Activated CD8-positive, alpha-beta memory T cell treated with anti-CD3 and anti-CD28 coated beads, Interleukin-2, amount 50 U/mL, for 4 hours (primary cell): ENCODE data around the gene DLG2.
"Not testable (repeated sequence)": the region's sequence is repeated elsewhere in the genome, so short reads cannot be mapped to it uniquely, and the experiment has no call there.

ENCODE experiments used
- DNase-seq: peaks from one replicate; pipeline ENCODE4 v3.0.0-alpha.2; 2020

Gene DLG2

GRCh38 chr11:83642500-83642899 lies 1984.6 kb downstream of the DLG2 start:
- no peak for DNase-seq

GRCh38 chr11:83641511-83641910 lies 1985.6 kb downstream of the DLG2 start:
- DNase-seq = no peak

DNA sequence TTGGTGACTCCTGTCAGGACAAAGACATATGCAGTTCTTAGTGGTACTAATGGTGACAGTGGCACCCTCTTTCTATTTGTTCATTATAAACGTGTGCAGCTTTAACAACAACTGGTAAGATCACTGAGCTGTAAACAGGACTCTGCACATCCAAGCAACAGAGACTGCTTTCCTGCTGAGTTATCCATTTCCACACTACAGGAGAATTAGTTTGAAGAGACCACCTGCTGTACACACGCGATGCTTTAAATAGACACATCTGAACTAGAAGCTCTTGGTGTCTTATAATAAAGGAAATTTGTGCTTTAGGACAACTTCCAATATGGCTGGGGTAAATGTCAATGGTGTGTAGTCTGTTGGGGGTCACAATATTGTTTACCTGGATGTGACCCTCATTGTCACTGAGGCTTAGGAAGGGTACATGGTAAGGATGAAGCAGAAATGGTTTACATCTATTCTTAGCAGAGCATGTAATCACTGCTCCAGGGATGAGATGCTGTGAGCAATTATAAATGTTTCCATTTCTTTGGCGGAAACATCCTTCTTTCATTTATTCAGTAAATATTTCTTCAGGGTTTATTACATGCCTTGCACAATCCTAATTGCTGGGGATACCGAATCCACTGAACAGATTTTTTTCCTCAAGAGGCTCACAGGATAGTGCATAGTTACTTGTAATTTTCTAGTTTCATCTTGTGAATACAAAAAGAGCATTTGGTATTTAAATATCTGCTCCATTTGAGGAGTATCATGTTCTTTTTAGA lies 1987.0 kb downstream of the DLG2 start:
- DNase-seq = no peak

DNA sequence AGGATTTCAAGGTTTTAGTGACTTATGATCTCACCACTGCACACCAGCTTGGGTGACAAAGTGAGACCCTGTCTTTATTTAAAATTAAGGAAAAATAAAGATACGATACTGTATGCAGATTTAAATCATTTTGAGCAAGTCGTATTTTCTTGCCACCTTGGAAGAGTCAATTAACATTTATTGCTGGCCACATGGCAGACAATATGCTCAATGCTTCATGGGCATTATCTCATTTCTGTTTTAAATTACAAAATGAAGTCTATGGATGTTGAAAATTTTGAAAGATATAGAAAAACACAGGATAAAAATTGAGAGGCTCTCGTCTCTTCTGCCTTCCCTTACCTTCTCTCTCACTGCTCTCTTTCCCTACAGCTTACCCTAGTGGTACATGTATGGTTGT lies 1992.0 kb downstream of the DLG2 start:
- DNase-seq = no peak

DNA sequence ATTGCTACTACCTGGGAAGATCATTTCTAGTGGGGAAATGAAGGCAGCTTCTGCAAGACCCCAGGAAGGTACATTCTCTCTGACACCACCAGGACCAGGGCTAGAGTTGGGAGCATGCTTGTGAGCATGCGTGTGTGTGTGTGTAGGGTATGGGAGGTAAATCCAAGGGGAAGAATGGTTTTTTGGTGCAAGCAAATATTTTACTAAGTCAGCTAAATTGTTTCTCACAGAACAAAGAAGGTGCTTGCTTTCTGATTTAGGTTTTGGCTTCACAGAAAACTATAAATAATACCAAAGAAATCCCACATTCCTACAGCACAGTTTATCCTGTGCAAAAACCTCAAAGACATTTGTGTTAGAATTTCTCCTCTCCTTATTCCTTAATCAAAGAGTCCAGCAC lies 1996.9 kb downstream of the DLG2 start:
- DNase-seq = no peak

GRCh38 chr11:83629775-83630174 lies 1997.4 kb downstream of the DLG2 start:
- DNase-seq = no peak

DNA sequence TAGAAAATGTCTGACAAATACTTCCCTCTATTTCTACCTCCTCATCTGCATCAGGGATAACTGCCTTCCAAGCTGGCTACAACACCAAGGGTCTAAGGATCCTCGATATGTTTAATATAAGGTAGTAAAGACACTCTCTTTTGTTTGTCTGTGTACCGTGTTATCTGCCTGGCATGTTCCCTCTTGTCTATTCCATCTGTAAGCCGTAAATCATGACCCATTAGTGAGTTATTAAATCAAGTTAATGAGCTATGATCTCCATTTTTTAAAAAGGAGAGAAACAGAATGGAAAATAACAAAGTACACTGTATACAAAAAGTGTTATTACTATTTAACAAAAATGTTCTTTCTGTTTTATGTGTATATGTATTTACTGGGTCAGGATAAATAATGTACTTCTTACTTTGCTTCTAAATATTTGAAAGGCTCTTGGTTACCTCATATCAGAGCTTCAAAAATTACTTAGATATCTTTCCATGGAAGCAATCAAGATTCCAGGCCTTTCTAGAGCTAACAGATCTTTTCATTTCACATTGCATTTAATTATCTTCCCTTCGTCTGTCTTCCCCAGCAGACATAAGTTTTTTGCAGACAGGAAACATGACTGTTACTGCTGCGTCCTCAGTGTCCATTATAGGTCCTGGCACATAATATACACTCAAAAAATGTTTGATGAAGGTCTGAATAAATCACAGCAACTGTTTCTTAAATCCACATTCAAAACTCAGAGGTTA lies 1998.4 kb downstream of the DLG2 start:
- no peak for DNase-seq

DNA sequence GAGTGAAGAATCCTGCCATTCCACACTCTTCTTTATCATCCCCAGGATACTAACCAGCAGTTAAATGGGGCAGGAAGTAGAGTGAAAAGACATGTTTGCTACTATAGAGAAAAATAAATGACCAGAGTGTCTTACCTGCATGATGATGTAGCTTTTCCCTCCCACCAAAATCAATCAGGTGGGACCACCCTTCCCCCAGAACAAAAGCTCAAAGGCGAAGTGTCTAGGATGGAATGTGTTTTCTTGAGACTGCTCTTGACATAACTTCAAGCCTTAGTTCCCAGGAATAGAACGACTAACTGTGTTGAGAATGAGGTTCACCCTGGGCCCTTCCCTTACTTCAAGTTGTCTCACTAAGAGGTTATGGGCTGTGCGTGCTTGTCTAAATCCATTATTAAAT lies 2001.8 kb downstream of the DLG2 start:
- DNase-seq = no peak

DNA sequence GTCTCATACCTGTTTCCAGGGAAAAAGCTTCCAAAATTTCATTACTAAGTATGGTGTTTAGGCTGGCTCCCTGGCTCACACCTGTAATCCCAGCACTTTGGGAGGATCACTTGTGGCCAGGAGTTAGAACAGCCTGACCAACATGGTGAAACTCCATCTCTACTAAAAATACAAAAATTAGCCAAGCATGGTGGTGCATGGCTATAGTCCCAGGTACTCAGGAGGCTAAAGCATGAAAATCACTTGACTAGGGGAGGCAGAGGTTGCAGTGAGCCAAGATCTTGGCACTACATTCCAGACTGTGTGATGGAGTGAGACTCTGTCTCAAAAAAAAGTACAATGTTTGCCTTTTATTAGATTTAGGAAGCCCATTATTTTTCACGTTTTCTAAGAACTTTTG lies 2009.5 kb downstream of the DLG2 start:
- no peak for DNase-seq

DNA sequence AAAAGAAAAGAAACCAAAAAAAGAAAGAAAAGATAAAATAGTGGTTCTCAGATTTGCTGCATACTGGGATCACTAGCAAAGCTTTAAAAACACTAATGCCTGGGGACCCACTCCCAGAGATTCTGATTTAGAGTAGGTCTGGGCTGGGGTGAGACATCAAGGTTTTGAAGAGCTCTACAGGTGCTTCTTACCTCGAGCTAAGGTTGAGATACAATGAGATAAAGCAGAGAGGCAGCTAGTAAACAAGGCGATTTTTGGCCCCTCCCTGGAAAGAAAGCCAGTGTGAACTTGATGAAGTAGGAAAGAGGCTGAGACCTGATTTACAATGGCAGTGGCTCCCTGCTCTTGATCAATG lies 2013.4 kb downstream of the DLG2 start:
- DNase-seq = no peak

DNA sequence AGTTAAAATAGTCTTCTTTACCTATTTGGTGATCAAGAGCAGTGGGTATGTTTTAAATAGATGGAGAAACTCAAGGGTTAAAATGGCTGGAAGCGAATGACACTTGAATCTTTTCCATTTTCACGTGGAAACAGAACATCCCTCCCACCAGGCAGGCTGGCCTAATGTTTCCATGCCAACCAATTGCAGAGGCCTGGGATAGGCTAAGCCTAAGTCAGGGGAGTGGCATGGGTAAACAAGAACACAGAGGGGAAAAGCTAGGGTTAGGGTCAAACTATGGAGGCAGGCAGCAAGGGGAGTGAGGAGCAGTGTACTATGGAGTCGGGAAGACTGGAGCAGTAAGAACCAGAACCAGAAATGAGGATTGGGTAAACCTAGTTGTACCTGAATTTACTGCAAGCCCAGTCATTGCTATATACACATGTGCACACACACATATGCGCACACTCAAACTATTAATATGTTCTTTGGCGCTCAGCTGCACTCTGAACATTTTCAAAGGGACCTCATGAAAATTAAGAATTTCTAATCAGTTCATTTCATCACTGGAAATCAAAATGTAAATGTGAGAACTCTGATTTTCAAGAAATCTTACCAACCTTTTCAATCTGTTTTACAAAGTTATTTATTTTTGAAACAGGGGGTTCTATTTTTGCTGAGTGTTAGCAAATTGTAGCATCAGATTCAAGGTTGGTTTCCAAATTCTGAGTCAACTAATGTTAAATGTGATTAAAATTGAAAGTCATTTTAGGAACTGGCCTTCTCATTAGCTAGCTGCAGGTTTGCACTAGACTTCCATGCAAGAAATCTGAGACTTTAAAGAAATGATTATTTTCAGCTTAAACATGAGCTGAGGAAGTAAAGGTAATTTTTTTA lies 2014.0 kb downstream of the DLG2 start:
- DNase-seq = no peak

GRCh38 chr11:83611600-83611999 lies 2015.5 kb downstream of the DLG2 start:
- DNase-seq = no peak

DNA sequence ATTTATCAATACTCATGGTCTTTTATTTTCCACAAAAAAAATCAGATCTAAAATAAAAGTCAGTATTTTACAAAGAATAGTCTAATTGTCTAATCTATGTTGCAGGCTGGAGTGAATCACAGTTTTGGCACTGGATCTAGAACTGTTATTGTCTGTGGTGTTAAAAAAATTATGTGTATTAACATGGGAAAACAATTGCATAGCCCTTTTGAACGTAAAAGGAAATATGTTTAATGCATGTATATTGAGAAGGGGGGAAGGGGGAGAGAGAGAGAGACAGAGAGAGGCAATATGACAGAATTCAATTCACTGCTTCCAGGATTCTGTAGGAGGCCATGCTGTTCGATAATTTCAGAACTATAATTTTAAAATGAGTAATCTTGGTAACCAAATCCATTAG lies 2016.1 kb downstream of the DLG2 start:
- no peak for DNase-seq

DNA sequence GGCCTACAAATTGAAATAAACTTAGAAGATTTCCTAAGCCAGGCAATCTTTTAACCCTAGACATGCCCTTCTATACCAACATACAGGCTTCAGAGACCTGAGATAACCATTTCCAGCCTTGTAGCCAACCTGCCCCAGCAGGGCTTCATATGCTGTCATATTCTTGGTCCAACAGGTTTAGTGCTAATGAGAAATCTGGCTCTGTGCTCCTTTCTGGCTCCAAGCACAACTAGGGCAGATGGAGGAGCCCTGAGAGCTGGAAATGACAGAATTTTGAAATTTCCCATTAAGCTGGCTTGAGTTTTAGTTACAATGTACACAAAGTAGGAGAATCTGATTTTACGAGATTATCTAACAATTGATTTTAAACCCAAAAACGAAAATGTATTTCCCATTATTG lies 2018.0 kb downstream of the DLG2 start:
- DNase-seq = no peak

GRCh38 chr11:83608571-83608970 lies 2018.6 kb downstream of the DLG2 start:
- no peak for DNase-seq

GRCh38 chr11:83601914-83602527 lies 2025.1 kb downstream of the DLG2 start:
- no peak for DNase-seq

DNA sequence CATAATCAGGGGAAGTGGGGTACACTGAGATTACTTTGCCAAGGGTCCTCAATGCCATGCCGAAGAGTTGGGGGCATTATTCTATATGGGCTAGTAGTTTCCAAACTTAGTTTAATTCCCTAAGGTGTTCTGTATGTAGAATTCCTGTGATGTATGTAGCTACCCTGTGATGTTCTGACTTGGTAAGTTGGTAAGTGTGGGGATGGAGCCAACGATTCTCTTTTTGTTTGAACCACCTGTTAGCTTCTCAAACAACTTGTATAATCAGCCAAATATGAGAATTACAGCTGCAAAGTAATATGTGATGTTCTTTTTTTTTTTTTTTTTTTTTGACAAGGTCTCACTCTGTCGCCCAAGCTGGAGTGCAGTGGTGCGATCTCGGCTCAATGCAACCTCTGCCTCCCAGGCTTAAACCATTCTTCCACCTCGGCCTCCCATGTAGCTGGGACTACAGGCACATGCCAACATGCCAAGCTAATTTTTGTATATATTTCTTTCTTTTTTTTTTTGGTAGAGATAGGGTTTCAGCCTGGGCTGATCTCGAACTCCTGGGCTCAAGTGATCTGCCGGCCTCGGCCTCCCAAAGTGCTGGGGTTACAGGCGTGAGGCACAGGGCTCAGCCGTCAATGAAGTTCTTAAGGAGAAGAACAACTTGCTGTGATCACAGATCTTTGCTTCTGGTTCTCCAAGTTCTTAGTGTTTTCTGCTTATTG lies 2025.8 kb downstream of the DLG2 start:
- no peak for DNase-seq

DNA sequence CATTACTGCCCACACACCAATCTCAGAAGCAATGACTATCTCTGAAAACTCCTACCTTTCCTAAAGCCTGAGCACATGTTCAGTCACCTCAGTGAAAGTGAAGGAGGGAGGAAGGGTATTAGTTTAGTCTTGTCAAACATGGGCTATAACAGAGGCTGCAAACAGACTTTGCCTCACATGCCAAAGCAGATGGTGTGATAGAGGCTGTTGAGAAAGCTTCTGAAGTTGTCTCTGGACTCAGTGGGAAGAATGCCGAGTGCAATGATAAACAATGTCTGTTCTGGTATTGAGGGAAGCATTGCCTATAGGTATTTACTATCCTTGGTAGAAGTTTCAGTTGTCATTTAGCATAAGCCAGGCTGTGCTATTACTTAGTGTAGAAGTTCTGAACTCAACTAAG lies 2026.5 kb downstream of the DLG2 start:
- no peak for DNase-seq

GRCh38 chr11:83599066-83599465 lies 2028.1 kb downstream of the DLG2 start:
- no peak for DNase-seq

GRCh38 chr11:83587797-83588196 lies 2039.3 kb downstream of the DLG2 start:
- not testable (repeated sequence) for DNase-seq

DNA sequence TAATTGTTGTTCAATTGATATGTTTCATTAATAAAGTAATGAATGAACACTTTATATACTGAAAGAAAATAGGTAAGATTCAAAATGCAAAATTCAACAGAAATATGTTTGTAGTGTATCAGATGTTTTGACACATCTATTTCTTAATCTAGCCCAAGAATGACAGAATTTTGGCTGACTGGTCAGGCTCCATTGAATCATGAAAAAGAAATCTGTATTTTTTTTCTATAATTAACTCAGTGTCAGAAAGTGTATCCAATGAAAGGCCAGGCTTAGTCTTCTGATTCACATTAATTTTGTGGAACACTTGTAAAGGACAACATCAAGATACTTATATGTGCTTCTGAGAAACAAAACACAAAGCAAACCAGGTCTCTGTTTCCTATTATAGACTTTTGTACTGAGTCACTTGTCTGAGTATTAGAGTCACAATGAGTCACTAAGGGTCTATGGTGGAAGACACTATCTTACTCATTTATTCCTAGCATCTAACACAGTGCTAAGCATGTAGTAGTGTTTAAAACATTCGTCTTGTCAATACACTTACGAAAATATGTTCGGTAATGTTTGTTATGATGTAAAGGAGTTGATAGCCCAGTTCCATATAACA lies 2043.3 kb downstream of the DLG2 start:
- DNase-seq = no peak

DNA sequence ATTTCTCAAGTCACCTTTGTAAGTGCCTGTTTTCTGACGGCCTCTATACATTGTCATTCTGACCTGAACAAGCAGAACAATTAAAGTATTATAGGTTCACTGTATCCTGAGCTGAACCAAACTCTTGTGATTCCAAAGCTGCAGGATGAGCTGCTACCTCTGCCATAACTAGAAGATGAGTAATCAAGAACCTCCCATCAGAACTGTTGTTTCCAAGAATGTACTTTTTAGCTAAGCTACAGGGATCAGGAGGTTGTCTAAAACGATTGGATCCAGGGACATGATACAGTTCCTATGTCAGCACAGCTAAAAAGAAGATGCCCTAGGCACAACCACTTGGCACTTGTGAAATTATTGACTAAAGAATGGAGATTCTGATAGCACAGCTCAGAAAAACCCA lies 2052.6 kb downstream of the DLG2 start:
- no peak for DNase-seq
